GM21390 (cell line): ENCODE measurements around the gene ONECUT3.
"Not testable (repeated sequence)": the region's sequence is repeated elsewhere in the genome, so short reads cannot be mapped to it uniquely, and the experiment has no call there.

Experiments used
- ATAC-seq: cut with Tn5 transposase; IDR thresholded peaks from one replicate; pipeline ENCODE4 v1.9.1; 2021; ENCODE audit not compliant: unreplicated experiment

Gene ONECUT3

DNA sequence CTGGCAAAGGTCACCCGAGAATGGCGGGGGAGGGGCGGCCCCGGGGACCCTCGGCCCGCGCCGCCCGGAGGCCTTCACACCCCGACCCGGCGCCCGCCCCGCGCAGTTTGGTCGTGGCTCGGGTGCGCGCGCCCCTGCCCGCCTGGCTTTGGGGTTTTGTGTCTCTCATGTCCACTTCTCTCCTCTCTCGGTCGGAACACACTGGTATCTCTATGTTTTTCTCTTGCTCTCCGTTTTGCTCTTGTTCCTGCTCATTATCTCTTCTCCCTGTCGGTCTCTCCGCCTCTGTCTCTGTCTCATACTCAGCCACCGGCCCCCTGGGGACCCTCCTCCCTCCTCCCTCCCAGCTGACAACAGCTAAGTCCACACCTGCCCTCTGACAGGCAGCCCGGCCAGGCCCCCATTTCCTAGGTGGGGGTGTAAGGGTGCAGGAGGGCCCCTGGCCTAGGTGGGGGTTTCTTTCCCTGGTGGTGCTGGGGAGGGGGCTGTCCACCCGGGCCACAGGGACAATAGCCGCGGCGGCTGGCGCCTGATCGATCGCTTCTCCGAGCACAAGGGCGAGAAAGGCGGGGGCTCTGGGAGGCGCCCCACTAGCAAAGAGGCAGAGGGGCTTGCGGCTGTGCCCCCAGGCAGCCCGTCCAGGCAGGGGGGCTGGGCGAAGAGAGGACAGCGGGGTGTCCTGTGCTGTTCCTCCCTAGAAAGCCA is 2.3 kb downstream of the ONECUT3 start:
- ATAC-seq = no peak

DNA sequence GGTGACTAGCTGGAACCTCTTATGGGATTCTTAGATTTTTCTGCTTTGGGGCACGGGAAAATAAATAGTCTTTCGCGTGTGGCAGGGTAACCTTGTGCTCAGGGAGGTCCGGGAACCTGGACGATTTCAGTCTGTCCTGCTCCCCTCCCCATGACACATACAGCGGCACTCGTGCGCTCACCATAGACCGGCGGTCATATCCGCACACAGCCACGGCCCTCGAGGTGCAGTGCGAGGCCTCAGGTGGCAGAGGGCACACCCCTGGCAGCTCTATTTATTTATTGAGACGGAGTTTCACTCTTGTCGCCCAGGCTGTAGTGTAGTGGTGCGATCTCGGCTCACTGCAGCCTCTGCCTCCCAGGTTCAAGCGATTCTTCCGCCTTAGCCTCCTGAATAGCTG is 3.0 kb downstream of the ONECUT3 start:
- no peak for ATAC-seq

DNA sequence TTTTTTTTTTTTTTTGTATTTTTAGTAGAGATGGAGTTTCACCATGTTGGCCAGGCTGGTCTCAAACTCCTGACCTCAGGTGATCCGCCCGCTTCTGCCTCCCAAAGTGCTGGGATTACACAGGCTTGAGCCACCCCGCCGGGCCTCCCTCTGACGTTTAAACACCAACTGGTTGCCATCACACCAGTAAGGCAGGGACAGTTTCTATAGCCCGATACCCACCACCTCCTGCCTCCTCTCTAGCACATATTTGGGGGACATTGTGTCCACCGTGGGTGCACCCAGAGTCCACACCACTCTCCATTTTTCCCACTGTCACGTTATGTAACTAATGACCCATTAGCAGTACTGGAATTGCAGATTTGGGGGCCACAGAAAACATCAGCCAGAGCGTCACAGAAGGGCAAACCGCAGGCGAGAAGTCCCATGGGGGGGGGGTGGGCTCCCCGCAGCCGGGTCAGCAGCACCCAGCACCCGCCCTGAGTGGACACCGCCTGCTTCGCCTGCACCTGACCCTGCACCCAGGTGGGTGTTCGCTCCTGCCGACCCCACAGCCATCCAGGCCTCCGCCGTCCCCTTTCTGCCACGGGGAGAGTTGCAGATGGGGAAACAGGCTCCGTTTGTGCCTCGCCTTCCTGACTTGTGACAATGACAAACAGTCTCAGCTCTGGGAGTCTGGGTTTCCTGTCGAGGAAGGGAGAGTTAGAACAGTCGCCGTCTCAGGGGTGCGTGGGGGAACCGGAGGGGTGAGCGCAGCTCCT is 3.6 kb downstream of the ONECUT3 start:
- no peak for ATAC-seq

DNA sequence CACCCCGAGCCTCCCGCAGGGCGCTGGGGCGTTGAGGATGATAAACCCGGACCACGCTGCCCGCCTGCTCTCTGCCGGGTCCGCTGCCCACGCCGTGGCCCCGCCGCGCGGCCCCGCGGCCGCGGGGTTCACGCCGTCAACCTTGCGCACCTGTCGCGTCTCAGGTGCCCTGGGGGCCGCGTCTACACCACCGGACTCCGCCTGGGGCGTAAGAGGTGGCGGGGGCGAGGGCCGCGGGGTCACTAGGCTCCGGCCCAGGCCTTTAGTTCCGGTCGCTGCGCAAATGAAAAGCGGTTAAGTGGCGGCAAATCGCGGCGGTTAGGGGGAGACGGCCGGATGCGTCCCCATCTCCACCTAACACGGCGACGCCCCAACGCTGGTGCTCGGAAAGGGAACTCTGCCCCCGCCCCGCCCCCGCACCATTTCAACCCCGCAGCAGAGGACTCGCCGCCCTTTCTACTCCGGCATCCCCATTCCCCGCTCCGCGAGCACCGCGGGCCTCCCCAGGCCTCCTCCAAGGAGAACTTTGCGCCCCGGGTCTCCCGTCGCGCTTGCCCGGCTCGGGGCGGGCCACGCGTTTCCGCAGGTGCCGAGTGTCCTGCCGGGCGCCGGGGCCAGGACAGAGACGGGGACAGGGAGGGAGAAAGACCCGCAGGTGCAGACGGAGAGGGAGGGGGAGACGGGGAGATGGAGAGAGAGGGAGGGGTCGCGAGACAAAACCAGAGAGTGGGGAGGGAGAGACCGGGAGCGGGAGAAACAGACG is 4.3 kb downstream of the ONECUT3 start:
- ATAC-seq = no peak

DNA sequence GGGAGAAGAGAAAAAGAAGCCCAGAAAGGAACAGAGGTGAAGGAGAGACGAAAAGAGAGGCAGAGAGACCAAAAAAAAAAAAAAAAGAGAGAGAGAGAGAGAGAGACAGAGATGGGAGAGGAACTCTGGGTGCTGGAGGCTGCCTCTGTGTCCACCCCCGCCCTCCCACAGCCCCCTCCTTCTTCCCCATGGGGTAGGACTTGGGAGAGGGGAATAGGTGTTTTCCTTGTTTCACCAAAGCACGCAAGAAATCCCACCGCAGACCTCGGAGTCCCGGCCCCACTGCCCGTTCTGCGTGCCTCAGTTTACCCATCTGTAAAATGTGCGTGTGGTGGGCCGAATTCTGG is 4.9 kb downstream of the ONECUT3 start:
- ATAC-seq = no peak

DNA sequence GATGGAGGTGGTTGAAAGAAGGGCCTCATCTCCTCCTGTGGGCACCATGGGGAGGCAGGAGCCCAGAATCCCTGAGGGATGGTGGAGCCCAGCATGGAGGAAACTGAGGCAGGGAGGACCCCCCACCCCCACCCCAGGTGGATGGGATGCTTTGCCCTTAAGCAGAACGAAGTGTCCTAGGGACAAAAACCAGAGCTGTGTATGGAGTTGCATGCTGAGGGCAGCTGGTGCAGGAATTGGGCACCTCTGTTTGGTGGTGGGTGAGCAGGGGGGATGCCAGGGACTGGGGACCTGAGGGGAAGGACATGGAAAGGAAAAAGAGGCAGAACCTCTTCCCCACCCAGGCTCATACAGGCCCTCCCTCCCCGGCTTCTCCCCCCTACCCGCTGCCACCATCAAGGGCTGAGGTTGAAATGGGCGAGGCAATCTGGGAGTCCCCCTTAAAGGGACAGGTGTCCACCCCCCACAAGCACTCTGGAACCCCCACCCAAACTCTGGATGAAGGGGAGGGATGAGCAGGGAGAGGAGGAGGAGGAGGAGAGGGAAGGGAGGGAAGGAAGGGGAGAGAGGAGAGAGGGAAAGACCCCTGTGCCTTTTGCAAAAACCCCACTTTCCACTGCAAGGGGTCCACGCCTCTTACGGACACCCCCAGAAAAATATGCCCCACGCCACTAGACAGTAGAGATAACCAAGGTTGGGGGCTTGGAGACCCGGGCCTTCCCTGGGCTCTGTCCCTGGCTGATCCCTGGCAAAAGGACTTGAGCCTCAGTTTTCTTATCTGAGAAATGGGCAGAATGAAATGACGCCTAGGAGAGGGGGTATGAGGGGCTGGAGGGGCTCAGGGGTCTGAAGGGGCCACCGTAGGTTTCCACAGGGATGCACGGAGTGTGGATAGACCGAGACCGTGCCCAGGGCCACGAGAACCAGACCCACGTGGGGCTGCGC is 5.9 kb downstream of the ONECUT3 start:
- no peak for ATAC-seq

DNA sequence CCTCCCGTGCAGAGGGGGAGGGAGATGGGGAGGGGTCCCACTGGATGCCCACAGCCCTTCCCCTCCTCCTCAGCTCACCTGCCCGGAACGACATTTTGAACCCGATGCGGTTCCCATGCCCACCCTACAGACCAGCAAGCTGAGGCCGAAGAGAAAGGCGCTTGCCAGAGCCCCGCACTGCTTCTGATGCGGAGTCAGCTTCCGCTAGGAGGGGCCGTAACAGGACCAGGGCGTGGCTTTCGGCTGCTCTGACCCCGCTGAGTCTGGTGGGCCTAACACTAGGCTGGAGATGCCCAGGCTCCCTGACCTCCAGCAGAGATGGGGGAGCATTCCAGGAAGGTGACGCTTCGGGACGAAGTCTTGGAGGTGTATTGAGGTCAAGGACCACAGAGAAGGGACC is 6.7 kb downstream of the ONECUT3 start:
- ATAC-seq = no peak

DNA sequence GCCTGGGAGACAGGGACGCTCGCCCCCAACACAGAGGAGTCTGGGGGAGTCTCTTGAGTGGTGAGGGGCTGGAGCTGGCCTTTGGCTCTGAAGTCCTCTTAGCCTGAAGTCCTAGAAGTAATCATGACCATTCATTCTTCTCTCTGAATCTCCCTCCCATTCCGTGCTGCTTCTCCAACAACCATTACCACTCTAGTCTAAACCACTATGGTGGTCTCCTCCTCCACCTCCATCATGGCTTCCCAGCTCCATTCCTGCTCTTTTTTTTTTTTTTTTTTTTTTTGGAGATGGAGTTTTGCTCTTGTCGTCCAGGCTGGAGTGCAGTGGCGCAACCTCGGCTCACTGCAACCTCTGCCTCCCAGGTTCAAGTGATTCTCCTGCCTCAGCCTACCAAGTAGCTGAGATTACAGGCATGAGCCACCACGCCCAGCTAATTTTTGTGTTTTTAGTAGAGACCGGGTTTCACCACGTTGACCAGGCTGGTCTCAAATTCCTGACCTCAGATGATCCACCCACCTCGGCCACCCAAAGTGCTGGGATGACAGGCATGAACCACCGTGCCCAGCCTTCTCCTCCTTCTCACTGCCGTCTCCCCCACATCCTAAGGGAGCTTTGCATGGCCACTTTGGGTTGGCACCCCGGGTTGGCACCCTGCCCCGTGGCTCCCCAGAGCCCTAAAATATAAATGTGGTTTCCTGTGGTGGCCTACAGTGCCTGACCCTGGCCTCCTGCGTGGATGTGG is 7.7 kb downstream of the ONECUT3 start:
- ATAC-seq = not testable (repeated sequence)

DNA sequence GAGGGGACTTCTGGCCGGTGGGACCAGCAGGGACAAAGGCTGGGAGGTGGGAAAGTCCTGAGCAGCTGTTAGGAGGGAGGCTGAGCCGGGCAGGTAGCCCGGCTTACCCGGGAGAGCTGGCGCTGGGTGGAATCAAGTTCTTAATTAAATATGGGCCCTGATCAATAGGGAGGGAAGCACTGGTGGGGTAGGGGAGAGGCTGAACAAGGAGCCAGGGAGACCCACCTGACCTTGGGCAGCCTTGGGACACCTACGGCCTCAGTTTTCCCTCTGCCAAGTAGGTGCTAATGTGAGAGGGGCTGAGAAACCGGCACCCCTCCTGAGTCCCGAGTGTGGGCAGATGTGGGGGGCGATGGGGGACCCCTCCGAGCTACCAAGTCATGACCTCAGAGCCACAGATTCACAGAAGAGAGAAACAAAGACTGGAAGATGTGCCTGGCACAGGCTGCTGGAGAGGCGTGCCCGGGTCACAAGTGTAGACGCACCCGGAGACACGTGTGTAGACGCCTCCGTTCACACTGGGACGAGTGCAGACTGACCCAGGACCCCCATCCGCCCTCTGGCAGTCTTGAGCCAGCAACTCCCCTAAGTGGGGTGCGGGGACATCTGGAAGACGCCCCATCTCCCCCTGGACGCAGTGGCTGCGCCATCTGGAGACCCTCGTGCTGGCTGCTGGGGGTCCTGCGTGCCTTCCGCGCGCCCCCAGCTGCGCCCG is 8.4 kb downstream of the ONECUT3 start:
- ATAC-seq = no peak

DNA sequence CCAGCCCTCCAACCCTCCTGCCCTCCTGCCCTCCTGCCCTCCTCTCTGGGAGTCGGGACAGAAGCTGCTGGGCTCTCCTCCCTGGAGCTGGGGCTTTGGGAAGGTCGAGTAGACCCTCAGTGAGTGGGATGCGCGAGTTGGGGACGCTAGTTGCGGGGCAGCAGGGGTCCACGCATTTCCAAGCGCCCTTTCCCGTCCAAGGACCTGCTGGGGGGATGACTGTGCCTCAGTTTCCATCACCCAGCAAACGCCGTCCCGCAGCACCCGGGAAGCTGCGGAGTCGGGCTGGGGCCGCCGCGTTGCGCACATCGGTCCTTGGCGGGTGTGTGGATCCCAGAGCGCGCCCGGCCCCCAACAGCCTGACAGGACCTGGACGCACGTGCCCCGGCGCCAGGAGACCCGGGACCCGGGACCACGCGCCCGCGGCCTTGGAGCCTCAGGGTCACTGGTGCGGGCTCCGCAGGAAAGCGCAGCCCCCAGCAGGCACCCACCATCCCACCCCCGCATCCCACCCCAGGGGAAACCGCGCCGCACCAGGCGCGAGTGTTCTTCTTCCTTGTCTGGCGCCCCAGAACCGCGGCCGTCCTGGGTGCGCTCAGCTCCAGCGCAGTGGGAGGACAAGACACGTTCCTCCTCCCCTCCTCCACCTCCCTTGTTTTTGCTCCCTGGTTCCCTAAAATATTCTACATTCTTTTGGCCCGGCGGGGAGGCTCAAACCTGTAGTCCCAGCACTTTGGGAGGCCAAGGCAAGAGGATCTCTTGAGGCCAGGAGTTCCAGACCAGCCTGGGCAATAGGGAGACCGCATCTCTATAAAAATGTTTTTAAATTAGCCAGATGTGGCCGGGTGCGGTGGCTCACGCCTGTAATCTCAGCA is 9.2 kb downstream of the ONECUT3 start:
- ATAC-seq = no peak

DNA sequence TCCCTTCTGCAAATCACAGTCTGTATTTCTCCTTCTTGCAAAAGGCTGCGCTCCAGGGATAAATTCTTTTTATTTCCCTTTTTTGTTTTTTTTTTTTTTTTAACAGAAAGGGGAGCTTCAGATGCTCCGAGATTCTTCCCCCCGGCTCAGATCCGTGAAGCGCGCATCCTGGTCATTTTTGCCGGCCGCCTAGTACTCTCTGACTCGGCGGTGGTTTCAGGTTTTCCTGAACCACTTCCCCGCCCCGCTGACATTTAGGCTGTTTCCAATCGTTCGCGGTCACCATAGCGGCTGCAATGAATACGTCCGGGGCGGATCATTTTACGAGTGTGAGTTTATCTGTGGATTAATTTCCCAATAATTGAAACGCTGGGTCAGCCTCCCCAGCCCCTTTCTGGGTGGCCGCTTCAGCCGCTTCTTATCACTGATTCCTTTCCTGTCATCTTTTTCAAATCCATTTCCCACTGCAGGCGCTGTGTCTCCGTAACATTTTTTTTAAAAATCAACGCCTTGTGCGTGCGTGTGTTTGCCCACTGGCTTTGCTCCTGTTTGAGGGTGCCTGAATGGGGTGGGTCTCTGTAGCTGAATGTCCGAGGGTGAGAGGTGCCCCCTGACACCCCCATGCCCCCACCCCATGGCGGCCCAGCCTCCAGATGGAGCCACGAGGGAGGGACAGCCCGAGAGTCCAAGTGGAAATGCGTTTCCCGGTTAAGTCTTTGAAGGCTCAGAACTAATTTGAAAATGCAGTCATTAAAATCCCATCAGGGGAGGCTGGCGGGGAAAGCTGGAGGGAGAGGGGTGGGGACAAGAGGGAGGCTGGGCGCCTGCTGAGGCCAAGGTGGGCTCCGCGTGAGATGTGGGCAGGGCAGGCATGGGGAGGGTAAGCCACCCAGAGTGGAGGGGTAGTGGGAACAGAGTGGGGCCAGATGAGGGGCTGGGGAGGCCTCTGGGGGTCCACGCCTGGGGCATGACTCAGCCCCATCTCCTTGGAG is 10.6 kb downstream of the ONECUT3 start:
- no peak for ATAC-seq

DNA sequence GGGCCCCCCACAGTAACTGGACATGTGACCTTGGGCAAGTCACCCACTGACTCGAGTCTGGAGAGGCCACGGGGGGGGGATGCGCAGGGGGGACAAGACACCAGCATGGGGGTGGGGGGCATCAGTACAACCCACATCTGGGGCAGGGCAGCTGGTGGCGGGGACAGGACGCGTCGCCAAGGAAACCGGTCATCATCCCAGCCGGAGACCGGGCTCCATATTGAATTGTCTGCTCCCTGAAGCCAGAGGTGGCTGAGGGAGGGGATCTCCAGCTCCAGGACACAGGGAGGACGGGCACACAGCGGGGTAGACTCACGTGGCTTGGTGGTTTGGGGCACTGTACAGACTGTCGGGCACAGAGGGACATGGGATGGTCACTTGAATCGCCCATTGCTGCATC is 11.4 kb downstream of the ONECUT3 start:
- no peak for ATAC-seq

DNA sequence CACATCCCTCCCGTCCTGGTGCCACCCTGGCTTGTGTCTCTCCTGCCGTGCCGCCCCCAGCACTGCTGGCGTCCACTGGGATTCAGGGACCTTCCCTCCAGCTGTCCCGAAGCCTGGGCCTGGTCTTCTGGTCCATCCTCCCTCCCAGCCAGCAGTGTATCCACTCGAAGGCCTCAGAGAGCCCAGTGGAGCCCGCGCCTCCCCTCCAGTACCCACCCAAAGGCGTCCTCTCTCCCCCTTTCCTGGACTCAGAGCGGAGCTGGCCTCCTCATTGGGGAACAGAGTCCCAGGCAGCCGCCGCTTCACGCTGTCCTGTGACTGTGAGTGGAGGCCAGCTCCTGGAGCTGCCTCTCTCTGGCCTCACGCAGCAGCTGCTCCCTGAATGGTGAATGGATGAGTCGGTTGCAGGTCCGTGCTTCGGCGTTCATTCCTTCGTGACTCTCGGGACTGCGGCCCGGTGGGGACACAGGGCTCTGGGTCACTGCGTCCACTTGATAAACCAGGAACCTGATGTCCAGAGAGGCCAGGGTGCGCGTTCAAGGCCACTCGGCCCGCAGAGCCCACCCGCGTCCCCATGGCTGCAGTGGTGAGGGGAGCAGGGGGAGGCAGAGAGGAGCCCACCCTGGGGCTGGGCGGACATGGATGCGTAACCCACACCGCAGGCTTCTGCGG is 12.1 kb downstream of the ONECUT3 start:
- no peak for ATAC-seq

DNA sequence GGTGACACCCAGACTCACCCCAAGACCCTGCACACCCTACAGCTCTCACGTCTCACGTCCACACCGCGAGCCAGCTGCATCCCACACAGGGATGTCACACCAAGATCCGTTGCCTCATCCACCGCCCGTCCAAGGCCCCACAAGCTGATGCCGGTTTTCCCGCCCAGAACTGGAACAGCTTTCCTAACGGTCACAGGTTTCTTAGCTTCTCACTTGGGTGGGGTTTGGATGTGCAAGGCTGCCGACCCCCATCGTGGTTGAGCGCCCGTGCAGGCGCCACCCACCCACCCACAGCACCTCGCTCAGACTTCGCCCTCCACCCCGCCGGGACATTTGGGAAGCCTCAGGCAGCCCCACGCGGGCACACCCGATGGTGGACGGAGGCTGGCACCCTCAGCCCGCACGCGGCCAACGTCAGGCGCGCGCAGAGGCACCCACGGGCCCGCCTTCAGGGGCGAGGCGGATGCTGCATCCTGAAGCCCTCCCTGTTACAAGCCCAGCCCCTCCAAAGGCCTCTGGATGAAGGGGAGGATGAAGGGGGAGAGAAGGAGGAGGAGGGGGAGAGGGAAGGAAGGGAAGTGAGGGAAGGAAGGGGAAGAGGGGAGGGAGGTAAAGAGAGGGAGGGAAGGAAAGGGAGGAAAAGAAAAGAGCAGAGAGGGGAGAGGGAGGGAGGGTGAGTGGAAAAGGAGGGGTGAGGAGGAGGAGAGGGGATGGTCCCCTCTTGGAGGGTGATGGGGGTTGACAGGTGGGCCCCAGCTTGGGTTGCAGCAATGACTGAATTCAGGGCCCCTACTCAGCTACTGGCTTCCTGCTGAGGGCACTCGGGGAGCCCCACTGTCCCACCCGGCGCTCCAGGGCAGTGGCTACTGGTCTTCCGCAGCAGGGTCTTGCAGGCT is 12.8 kb downstream of the ONECUT3 start:
- ATAC-seq = no peak

DNA sequence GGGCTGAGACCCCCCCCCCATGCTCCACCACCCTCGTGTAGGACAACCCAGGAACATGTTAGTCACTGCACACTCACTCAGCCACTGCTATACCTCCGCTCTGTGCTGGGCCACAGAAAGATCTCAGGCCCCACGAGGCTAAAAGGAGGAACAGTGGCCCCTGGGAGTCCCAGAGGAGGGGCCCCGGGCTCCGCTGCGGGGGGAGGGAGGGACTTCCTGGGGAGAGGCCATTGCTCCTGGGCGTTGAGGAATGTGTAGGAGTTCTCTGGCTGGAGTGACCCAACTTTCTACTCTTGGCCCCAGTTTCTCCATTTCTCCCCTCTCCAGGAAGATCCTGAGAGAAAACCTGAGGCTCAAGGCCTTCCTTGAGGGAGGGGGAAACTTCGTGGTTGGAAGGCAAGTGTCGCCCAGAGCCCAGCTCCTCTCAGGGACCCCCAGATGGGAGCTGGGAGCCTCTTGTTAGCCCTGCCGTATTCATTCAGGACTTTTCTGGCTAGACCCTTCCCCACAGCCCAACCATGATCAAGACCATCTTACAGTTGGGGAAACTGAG is 13.6 kb downstream of the ONECUT3 start:
- ATAC-seq = no peak
